Liver (tissue), 3 donors: ENCODE measurements around the gene HBG1.

Experiments used
- ATF3 ChIP-seq: IDR thresholded peaks from 2 replicates; pipeline ENCODE4 v1.6.1; 2016; ENCODE audit warnings: antibody characterized with exemption
- JUND ChIP-seq, 2 donors: IDR thresholded peaks; 2 replicates each; pipeline ENCODE4 v1.6.1; 2016; ENCODE audit warnings: antibody characterized with exemption in 2 of 2
- RXRA ChIP-seq, 2 donors: IDR thresholded peaks; 2 replicates each; pipeline ENCODE4 v1.6.1; 2017 to 2018; ENCODE audit warnings: antibody characterized with exemption in 2 of 2, mild to moderate bottlenecking in 1 of 2
- YY1 ChIP-seq: IDR thresholded peaks from 2 replicates; pipeline ENCODE4 v1.6.1; 2016; ENCODE audit warnings: antibody characterized with exemption, mild to moderate bottlenecking
- TF ChIP-seq, protein P1 (sequence below): fragments of 150-350 bp; IDR thresholded peaks from 2 replicates; pipeline ENCODE4 v1.5.1; 2017; ENCODE audit warnings: improper control_type of control experiment, low read depth, low read length; ENCODE audit not compliant: missing input control
- TF ChIP-seq, protein P2 (sequence below): IDR thresholded peaks from 2 replicates; pipeline ENCODE4 v1.6.1; 2016; ENCODE audit warnings: antibody characterized with exemption, mild to moderate bottlenecking
- TF ChIP-seq, protein P3 (sequence below): IDR thresholded peaks from 2 replicates; pipeline ENCODE4 v1.6.1; 2016; ENCODE audit warnings: antibody characterized with exemption
- donor health status: healthy.
- donor health status: healthy.

- TF ChIP-seq ATF3 (no peak), RXRA (IDR thresholded peaks at IDR 0.05) (no peak), JUND (IDR thresholded peaks at IDR 0.05) (no peak), YY1 (no peak)
- TF ChIP-seq, protein P1, sequence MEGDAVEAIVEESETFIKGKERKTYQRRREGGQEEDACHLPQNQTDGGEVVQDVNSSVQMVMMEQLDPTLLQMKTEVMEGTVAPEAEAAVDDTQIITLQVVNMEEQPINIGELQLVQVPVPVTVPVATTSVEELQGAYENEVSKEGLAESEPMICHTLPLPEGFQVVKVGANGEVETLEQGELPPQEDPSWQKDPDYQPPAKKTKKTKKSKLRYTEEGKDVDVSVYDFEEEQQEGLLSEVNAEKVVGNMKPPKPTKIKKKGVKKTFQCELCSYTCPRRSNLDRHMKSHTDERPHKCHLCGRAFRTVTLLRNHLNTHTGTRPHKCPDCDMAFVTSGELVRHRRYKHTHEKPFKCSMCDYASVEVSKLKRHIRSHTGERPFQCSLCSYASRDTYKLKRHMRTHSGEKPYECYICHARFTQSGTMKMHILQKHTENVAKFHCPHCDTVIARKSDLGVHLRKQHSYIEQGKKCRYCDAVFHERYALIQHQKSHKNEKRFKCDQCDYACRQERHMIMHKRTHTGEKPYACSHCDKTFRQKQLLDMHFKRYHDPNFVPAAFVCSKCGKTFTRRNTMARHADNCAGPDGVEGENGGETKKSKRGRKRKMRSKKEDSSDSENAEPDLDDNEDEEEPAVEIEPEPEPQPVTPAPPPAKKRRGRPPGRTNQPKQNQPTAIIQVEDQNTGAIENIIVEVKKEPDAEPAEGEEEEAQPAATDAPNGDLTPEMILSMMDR: no peak
- TF ChIP-seq, protein P2, sequence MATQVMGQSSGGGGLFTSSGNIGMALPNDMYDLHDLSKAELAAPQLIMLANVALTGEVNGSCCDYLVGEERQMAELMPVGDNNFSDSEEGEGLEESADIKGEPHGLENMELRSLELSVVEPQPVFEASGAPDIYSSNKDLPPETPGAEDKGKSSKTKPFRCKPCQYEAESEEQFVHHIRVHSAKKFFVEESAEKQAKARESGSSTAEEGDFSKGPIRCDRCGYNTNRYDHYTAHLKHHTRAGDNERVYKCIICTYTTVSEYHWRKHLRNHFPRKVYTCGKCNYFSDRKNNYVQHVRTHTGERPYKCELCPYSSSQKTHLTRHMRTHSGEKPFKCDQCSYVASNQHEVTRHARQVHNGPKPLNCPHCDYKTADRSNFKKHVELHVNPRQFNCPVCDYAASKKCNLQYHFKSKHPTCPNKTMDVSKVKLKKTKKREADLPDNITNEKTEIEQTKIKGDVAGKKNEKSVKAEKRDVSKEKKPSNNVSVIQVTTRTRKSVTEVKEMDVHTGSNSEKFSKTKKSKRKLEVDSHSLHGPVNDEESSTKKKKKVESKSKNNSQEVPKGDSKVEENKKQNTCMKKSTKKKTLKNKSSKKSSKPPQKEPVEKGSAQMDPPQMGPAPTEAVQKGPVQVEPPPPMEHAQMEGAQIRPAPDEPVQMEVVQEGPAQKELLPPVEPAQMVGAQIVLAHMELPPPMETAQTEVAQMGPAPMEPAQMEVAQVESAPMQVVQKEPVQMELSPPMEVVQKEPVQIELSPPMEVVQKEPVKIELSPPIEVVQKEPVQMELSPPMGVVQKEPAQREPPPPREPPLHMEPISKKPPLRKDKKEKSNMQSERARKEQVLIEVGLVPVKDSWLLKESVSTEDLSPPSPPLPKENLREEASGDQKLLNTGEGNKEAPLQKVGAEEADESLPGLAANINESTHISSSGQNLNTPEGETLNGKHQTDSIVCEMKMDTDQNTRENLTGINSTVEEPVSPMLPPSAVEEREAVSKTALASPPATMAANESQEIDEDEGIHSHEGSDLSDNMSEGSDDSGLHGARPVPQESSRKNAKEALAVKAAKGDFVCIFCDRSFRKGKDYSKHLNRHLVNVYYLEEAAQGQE: no peak
- TF ChIP-seq, protein P3, sequence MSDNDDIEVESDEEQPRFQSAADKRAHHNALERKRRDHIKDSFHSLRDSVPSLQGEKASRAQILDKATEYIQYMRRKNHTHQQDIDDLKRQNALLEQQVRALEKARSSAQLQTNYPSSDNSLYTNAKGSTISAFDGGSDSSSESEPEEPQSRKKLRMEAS: no peak
Measured at GRCh38 chr11:5200582-5200981, 49.1 kb downstream of the HBG1 start, which contains the start of gene OR51V1.
